NB4 (cell line): Measurements from ENCODE around the gene SIRT5.

Experiments
- DNase-seq: peaks from one replicate; pipeline ENCODE4 v3.0.0; 2010; ENCODE audit warnings: low read depth
- H3K4me3 ChIP-seq: one replicate; pipeline ENCODE4 v1.5.1; 2011; ENCODE audit warnings: mild to moderate bottlenecking, low read depth, low read length, moderate library complexity
- CTCF ChIP-seq: IDR thresholded peaks from one replicate; pipeline ENCODE4 v1.5.1; 2012; ENCODE audit warnings: low read depth, low read length
- MAX ChIP-seq: IDR thresholded peaks from 2 replicates; pipeline ENCODE4 v1.6.1; 2011; ENCODE audit warnings: low read depth, low read length
- MYC ChIP-seq: IDR thresholded peaks from 2 replicates; pipeline ENCODE4 v1.6.1; 2011; ENCODE audit warnings: low read depth, low read length
- POLR2A ChIP-seq: IDR thresholded peaks from 2 replicates; pipeline ENCODE4 v1.6.1; 2011; ENCODE audit warnings: mild to moderate bottlenecking; ENCODE audit not compliant: insufficient read length; ENCODE audit errors: extremely low read depth

The SIRT5 gene

DNA sequence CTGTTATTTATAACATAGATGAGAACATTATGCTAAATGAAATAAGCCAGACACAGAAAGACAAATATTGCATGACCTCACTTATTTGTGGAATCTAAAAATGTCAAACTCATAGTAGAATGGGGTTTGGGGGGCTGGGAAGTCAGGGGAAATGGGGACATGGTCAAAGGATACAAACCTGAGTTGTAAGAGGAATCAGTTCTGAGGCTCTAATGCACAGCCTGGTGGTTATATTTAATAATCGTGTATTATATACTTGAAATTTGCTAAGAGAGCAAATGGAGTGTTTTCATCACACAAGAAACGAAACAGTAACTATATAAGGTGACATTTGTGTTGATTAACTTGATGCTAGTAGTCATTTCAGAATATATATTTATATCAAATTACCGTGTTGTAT, 46.2 kb upstream of the SIRT5 start:
- no peak for DNase-seq
- no peak for TF ChIP-seq POLR2A
- TF ChIP-seq CTCF: no peak
- TF ChIP-seq MYC: no peak
- TF ChIP-seq MAX: no peak
- no peak overlapping the region for H3K4me3 ChIP-seq

- DNase-seq: no peak
- TF ChIP-seq POLR2A (no peak), MYC (no peak), MAX (no peak), CTCF (no peak)
- no peak overlapping the region for H3K4me3 ChIP-seq
These were observed 45.5 kb upstream of the SIRT5 start for GRCh38 chr6:13528777-13529343.

GRCh38 chr6:13531956-13532355, 42.4 kb upstream of the SIRT5 start:
- TF ChIP-seq POLR2A: no peak
- no peak for TF ChIP-seq MYC
- TF ChIP-seq CTCF: no peak
- TF ChIP-seq MAX: no peak
- DNase-seq: no peak
- no peak overlapping the region for H3K4me3 ChIP-seq

DNA sequence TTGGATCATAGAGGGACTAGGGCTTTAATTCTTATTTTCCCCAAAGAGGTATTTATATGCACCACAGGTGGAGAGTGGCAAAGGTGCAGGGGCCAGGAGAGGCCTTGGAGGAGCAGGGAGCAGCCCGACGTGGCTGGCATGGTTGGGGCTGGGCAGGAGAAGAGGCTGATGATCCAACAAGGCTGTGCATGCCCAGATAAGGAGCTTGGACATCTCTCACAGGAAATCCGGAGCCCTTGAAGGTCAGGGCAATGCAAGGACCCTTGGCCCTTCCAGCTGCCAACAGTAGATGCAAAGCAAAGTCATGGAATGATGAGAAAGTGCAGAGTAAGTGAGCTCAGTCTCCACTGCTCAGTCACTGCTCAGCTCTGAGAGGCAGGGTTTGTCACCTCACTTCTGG, 39.9 kb upstream of the SIRT5 start:
- DNase-seq: no peak
- H3K4me3 ChIP-seq: no peak overlapping the region
- TF ChIP-seq CTCF (no peak), MAX (no peak), MYC (no peak), POLR2A (no peak)

DNA sequence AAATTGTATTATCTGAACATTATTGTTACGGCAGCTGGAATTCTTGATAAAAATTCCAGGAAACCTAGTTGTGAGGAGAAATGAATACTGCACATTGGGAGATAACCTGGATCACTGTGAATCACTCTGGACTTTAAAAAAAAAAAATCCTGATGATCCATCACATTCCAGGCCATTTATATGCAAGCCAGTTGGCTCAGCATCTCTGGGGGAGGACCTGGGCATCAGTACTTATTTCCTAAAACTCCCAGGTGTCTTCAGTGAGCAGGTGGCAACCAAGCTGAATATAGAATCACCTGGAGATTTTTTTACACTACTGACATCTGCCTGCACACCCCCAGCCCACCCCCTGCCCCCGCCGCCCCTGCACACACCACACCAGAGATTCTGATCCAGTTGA, 39.1 kb upstream of the SIRT5 start:
- H3K4me3 ChIP-seq: no peak overlapping the region
- DNase-seq: no peak
- TF ChIP-seq POLR2A: no peak
- TF ChIP-seq CTCF: no peak
- TF ChIP-seq MYC: no peak
- no peak for TF ChIP-seq MAX
